ENCODE measurements around the gene ZCCHC7. TPM values are rescaled to one million over a fixed set of nuclear protein-coding genes. Genes with fewer than 3 reads are reported as not detected.

Gene ZCCHC7
- total and polyA plus RNA-seq, 10 of the 15 experiments (the other 5 are each of a cell fraction or from before 2014, with no cell fraction given), result 42.9 to 178 (median 53.3) TPM

- TF ChIP-seq ETV6 (conservative IDR thresholded peaks at IDR 0.05 in 1 of 2, IDR thresholded peaks at IDR 0.05 in 1 of 2; ENCODE audit: borderline replicate concordance in 1 of 2, low read depth in 1 of 2) (no peak), HCFC1 (IDR thresholded peaks at IDR 0.05; ENCODE audit: low read length) (peak; percentile 83), ZBTB40 (IDR thresholded peaks at IDR 0.05; ENCODE audit: borderline replicate concordance) (peak; percentile 73; the same call in 1 of the 2 replicates), SKIL (IDR thresholded peaks at IDR 0.05; ENCODE audit: low read depth, poor library complexity, severe bottlenecking) (no peak), ATF7 (IDR thresholded peaks at IDR 0.05; ENCODE audit: low read depth) (peak; percentile 69; the same call in 1 of the 2 replicates), EGR1 (IDR thresholded peaks at IDR 0.05; ENCODE audit: borderline replicate concordance in 1 of 2, low read depth in 2 of 2, low read length in 2 of 2) (peak in 1 of 2 experiments; percentile 74; a peak in 1 of 3 replicates), EZH2 (IDR thresholded peaks at IDR 0.05; ENCODE audit: borderline replicate concordance, control insufficient read depth, low read depth, low read length) (no peak), CHD1 (IDR thresholded peaks at IDR 0.05; ENCODE audit: low read depth, low read length) (no peak), MLLT1 (IDR thresholded peaks at IDR 0.05) (0 out of 2 replicates have a peak, but pooled peaks have one; percentile 13), POLR2AphosphoS2 (IDR thresholded peaks at IDR 0.05; ENCODE audit: low read depth, low read length) (peak; percentile 44; the same call in 1 of the 2 replicates), E4F1 (IDR thresholded peaks at IDR 0.05; ENCODE audit: borderline replicate concordance, partially characterized antibody) (peak; percentile 78), MTA2 (IDR thresholded peaks at IDR 0.05; ENCODE audit: low read depth) (no peak), TAF1 (IDR thresholded peaks at IDR 0.05; ENCODE audit: borderline replicate concordance, low read depth, low read length) (peak; percentile 65; the same call in 1 of the 2 replicates), MAX (IDR thresholded peaks at IDR 0.05; ENCODE audit: low read depth, low read length) (peak; percentile 99), CREB1 (IDR thresholded peaks at IDR 0.05; ENCODE audit: low read depth) (peak; percentile 89), SP1 (IDR thresholded peaks at IDR 0.05; ENCODE audit: low read depth, low read length) (no peak)
These were observed 40.8 kb upstream of the ZCCHC7 start (continued) for GRCh38 chr9:37079370-37080164.

Data from GM12878 (cell line).